CD4-positive, alpha-beta T cell (primary cell): ENCODE data around the gene TDRD15. TPM values are rescaled to one million over a fixed set of nuclear protein-coding genes. Genes with fewer than 3 reads are reported as not detected.

Source experiments
- ATAC-seq: fragments of 200-7000 bp; cut with Tn5 transposase; one replicate; pipeline ENCODE4 v1.10.0; 2022; ENCODE audit warnings: mild to moderate bottlenecking; ENCODE audit not compliant: poor library complexity
- CTCF ChIA-PET: fragments of 350-600 bp; sonication (Branson Sonifier 250); formaldehyde crosslinking; loops from one replicate; lab custom pipeline; 2021; ENCODE audit warnings: antibody characterized with exemption, inconsistent platforms; lab: Charles Lee
- POLR2A ChIA-PET: fragments of 350-600 bp; sonication (Branson Sonifier 250); formaldehyde crosslinking; loops from one replicate; lab custom pipeline; 2021; ENCODE audit warnings: antibody characterized with exemption, inconsistent platforms; lab: Charles Lee
- DNase-seq, 14 experiments: peaks; one replicate each; pipeline ENCODE4 v3.0.0-alpha.2; 2013 to 2020; ENCODE audit warnings: mixed read lengths in 2 of 14
- H3K27ac ChIP-seq, 2 donors: one replicate each; pipeline versions ENCODE4 v1.5.1 to v1.7.0; 2013; ENCODE audit warnings: low read length in 2 of 2, low read depth in 1 of 2, mild to moderate bottlenecking in 1 of 2
- H3K27me3 ChIP-seq, 2 experiments: 1 replicate in 1 of 2; 2 replicates in 1 of 2; pipeline versions ENCODE4 v1.6.1 to v1.7.0; 2013; ENCODE audit warnings: low read length in 2 of 2, control low read depth in 1 of 2, mild to moderate bottlenecking in 1 of 2, moderate library complexity in 1 of 2; ENCODE audit not compliant: insufficient read depth in 2 of 2, control insufficient read depth in 1 of 2
- H3K36me3 ChIP-seq: one replicate; pipeline ENCODE4 v1.6.1; 2013; ENCODE audit warnings: low read length, control low read depth; ENCODE audit not compliant: insufficient read depth
- H3K4me1 ChIP-seq: one replicate; pipeline ENCODE4 v1.6.1; 2013; ENCODE audit warnings: low read length, control low read depth; ENCODE audit not compliant: insufficient read depth
- H3K4me3 ChIP-seq: one replicate; pipeline ENCODE4 v1.5.1; 2013; ENCODE audit warnings: mild to moderate bottlenecking, low read length, moderate library complexity
- H3K9me3 ChIP-seq, 2 experiments: 1 replicate in 1 of 2; 2 replicates in 1 of 2; pipeline versions ENCODE4 v1.6.1 to v1.7.0; 2013; ENCODE audit warnings: low read length in 2 of 2, mild to moderate bottlenecking in 2 of 2, control low read depth in 1 of 2, moderate library complexity in 1 of 2; ENCODE audit not compliant: control insufficient read depth in 1 of 2, insufficient read depth in 1 of 2
- H3K27ac Mint-ChIP-seq: one replicate; pipeline ENCODE4 v1.8.0; 2020; ENCODE audit warnings: mixed read lengths
- H3K27me3 Mint-ChIP-seq: one replicate; pipeline ENCODE4 v1.8.0; 2021; ENCODE audit warnings: mixed read lengths
- H3K36me3 Mint-ChIP-seq: one replicate; pipeline ENCODE4 v1.8.0; 2021; ENCODE audit warnings: low read depth, mixed read lengths
- H3K4me1 Mint-ChIP-seq: one replicate; pipeline ENCODE4 v1.8.0; 2021; ENCODE audit warnings: low read depth, mixed read lengths
- H3K4me3 Mint-ChIP-seq: one replicate; pipeline ENCODE4 v1.8.0; 2020; ENCODE audit warnings: mild to moderate bottlenecking, mixed read lengths
- H3K9me3 Mint-ChIP-seq: one replicate; pipeline ENCODE4 v1.8.0; 2020; ENCODE audit warnings: mixed read lengths
- intact Hi-C, 2 experiments: fragments of 100-400 bp; cut with DNase I in 1 of 2; cut with micrococcal nuclease in 1 of 2; formaldehyde crosslinking; loops; one replicate each; pipeline versions ENCODE4 v1.15.1 to v1.9.0; 2023 to 2025; cut with DNase I, micrococcal nuclease
- total RNA-seq, 174 experiments: library from RNA in 2 of 174; stranded (reverse) in 2 of 174; gene quantifications; one replicate each; pipeline ENCODE4 v1.2.3 and lab custom pipeline; 2021 to 2026
- TF ChIP-seq, protein P1 (sequence below): fragments of 200-600 bp; IDR thresholded peaks from one replicate; pipeline ENCODE4 v1.8.0; 2022; ENCODE audit warnings: antibody characterized with exemption, mild to moderate bottlenecking

Gene TDRD15
- total RNA-seq, 2 experiments from 2014 or later = not detected

DNA sequence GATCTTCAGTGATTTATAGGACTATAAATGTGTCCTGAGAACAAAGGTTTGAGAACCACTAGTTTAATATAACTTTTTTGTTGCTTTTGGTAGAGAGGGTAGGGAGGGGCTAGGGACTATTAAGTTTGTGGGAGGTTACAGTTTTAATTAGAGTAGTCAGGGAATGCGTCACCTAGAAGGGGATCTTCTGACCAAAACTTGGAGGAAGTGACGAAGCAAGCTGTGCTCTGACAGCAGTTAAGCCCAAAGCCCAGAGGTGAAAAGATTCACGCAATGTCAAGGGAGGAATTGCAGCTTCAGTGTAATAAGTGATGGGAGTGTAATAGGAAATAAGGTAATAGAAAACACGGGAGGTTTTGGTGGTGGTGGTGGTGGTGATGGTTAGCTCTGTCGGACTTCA lies 8.1 kb downstream of the TDRD15 start:
- ChIA-PET POLR2A (no interaction called here), CTCF (interaction anchor here (0.6 kb wide), 1 partner anchor 467 kb away, joined by 3 read pairs; no protein-coding TSS in a partner anchor)
- Mint-ChIP-seq H3K27ac (no peak overlapping the region), H3K9me3 (no peaks in the 10 kb centered on the region), H3K4me3 (no peak overlapping the region), H3K4me1 (no peaks in the 10 kb centered on the region), H3K27me3 (no peaks in the 10 kb centered on the region), H3K36me3 (no peaks in the 10 kb centered on the region)
- DNase-seq (no peak), ATAC-seq (no peak)
- H3K27me3 ChIP-seq = peaks cover 0 to 5% of the 10 kb centered on the region in 2 experiments
- intact Hi-C loops = no loop called here
- H3K36me3 ChIP-seq = no peaks in the 10 kb centered on the region
- TF ChIP-seq, protein P1, sequence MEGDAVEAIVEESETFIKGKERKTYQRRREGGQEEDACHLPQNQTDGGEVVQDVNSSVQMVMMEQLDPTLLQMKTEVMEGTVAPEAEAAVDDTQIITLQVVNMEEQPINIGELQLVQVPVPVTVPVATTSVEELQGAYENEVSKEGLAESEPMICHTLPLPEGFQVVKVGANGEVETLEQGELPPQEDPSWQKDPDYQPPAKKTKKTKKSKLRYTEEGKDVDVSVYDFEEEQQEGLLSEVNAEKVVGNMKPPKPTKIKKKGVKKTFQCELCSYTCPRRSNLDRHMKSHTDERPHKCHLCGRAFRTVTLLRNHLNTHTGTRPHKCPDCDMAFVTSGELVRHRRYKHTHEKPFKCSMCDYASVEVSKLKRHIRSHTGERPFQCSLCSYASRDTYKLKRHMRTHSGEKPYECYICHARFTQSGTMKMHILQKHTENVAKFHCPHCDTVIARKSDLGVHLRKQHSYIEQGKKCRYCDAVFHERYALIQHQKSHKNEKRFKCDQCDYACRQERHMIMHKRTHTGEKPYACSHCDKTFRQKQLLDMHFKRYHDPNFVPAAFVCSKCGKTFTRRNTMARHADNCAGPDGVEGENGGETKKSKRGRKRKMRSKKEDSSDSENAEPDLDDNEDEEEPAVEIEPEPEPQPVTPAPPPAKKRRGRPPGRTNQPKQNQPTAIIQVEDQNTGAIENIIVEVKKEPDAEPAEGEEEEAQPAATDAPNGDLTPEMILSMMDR = no peak
- H3K9me3 ChIP-seq = no peaks in the 10 kb centered on the region
- no peak overlapping the region for H3K27ac ChIP-seq
- no peaks in the 10 kb centered on the region for H3K4me1 ChIP-seq
- no peak overlapping the region for H3K4me3 ChIP-seq

DNA sequence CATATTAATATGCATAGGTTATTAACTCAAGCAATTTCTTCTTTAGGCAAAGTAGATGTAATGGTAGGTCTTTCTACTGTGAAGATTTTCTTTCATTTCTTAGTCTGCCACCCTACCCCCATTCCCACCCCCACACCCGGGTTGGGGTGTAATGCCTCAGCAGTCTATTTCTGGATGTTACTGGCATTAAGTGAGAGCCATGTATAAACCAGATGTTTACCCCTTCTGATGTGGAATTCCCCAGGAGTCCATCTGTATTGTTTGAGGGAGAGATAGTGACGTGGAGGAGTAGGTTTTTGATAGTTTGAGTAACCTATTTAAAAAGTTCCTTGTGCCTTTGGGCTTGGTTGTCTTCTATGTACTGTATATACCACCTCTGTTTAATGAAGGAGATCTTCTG lies 11.8 kb downstream of the TDRD15 start:
- ChIA-PET POLR2A (no interaction called here), CTCF (no interaction called here)
- H3K27ac ChIP-seq = no peak overlapping the region

DNA sequence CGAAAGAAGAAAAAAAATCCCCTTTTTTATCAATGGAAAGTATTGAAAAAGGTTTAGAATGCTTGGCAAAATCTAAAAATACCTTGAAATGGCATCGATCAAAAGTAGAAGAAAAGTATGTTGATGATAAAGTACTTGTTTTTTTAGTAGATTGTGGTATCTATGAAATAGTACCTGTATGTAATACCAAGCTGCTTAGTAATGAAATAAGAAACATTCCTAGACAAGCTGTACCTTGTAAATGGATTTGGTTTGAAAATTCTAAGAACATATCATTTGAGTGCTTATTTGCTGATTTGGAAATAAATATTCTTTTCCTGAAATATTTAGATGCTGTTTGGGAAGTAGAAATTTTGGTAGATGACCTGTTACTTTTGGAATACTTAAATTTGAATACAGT lies 18.4 kb downstream of the TDRD15 start:
- Histone ChIP-seq H3K27ac (no peak overlapping the region), H3K4me3 (no peak overlapping the region), H3K36me3 (no peaks in the 10 kb centered on the region), H3K27me3 (no peaks in the 10 kb centered on the region), H3K9me3 (no peaks in the 10 kb centered on the region), H3K4me1 (no peaks in the 10 kb centered on the region)
- H3K27ac Mint-ChIP-seq = no peak overlapping the region
- H3K4me3 Mint-ChIP-seq = no peak overlapping the region
- peaks cover 5% of the 10 kb centered on the region for H3K27me3 Mint-ChIP-seq
- ATAC-seq = no peak
- TF ChIP-seq, protein P1 = no peak
- H3K4me1 Mint-ChIP-seq = no peaks in the 10 kb centered on the region
- H3K36me3 Mint-ChIP-seq = no peaks in the 10 kb centered on the region
- ChIA-PET CTCF (no interaction called here), POLR2A (no interaction called here)
- DNase-seq = no peak
- H3K9me3 Mint-ChIP-seq = no peaks in the 10 kb centered on the region
- intact Hi-C loops = no loop called here

More for the DNA sequence above, 11.8 kb downstream of the TDRD15 start:
- Mint-ChIP-seq H3K4me1 (no peaks in the 10 kb centered on the region), H3K36me3 (no peaks in the 10 kb centered on the region), H3K4me3 (no peak overlapping the region), H3K27ac (no peak overlapping the region), H3K9me3 (no peaks in the 10 kb centered on the region), H3K27me3 (peaks cover 5% of the 10 kb centered on the region)
- H3K27me3 ChIP-seq = peaks cover 0 to 5% of the 10 kb centered on the region in 2 experiments
- no peak for ATAC-seq
- intact Hi-C loops = no loop called here
- H3K4me1 ChIP-seq = no peaks in the 10 kb centered on the region
- no peak for DNase-seq
- H3K4me3 ChIP-seq = no peak overlapping the region
- no peaks in the 10 kb centered on the region for H3K9me3 ChIP-seq
- H3K36me3 ChIP-seq = no peaks in the 10 kb centered on the region
- TF ChIP-seq, protein P1 = no peak
